Subcutaneous adipose tissue (tissue), 4 donors: ENCODE results near the gene FAM131C. TPM values are rescaled to one million over a fixed set of nuclear protein-coding genes. Genes with fewer than 3 reads are reported as not detected.

ENCODE experiments used
- CTCF ChIP-seq: fragments of 450-650 bp; IDR thresholded peaks from one replicate; pipeline ENCODE4 v1.5.1; 2016; ENCODE audit warnings: low read depth, mild to moderate bottlenecking, control low read depth, antibody characterized with exemption, moderate library complexity
- total RNA-seq, 4 donors: library from RNA; depleted of rRNA; stranded (reverse); fragments of >200 nt; gene quantifications; one replicate each; pipeline ENCODE4 v1.1.0, GENCODE V29; 2016

Gene FAM131C
- total RNA-seq, 4 donors from 2014 or later: 0.51 TPM; not detected in 3

- no peak for TF ChIP-seq CTCF
Observed at GRCh38 chr1:16017461-16018303, 55.8 kb downstream of the FAM131C start, which contains the start of gene HSPB7. Gene HSPB7, minus strand, starts transcription at chr1:16018043. Its CDS starts 80 bp downstream, at chr1:16017963.

- no peak for TF ChIP-seq CTCF
Observed at GRCh38 chr1:16017076-16017460, 56.4 kb downstream of the FAM131C start.

- no peak for TF ChIP-seq CTCF
Observed at GRCh38 chr1:16015960-16016901, 57.2 kb downstream of the FAM131C start.

GRCh38 chr1:16015491-16015890 is 58.0 kb downstream of the FAM131C start:
- no peak for TF ChIP-seq CTCF

GRCh38 chr1:16014509-16015482 is 58.7 kb downstream of the FAM131C start:
- TF ChIP-seq CTCF: no peak

GRCh38 chr1:16013908-16014258 is 59.6 kb downstream of the FAM131C start:
- TF ChIP-seq CTCF: no peak
